ENCODE data around the gene VWDE.

- TF ChIP-seq, protein P1, sequence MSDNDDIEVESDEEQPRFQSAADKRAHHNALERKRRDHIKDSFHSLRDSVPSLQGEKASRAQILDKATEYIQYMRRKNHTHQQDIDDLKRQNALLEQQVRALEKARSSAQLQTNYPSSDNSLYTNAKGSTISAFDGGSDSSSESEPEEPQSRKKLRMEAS (IDR thresholded peaks at IDR 0.05) = peak; percentile 76
- no peak for TF ChIP-seq EZH2 (IDR thresholded peaks at IDR 0.05; ENCODE audit: low read depth, low read length, severe bottlenecking)
- TF ChIP-seq CTCF (IDR thresholded peaks at IDR 0.05; ENCODE audit: control extremely low read depth in 1 of 3, insufficient read depth in 1 of 3, low read depth in 1 of 3, low read length in 3 of 3) = no peak
- TF ChIP-seq ATF2 (IDR thresholded peaks at IDR 0.05; ENCODE audit: low read length) = 0 out of 2 replicates have a peak, but pooled peaks have one; percentile 34
- TF ChIP-seq CBX5 (IDR thresholded peaks at IDR 0.05; ENCODE audit: low read depth, low read length) = no peak
Measured at GRCh38 chr7:12328888-12329770, 74.5 kb downstream of the VWDE start.

All from H1 (cell line).